Gastrocnemius medialis (tissue), 4 donors: ENCODE results near the gene SLC6A17. TPM values are rescaled to one million over a fixed set of nuclear protein-coding genes. Genes with fewer than 3 reads are reported as not detected.

Experiments used
- ATAC-seq, 2 donors: fragments of 150-250 bp; one replicate each; pipeline ENCODE4 v1.9.1; 2016
- DNase-seq, 2 donors: peaks; one replicate each; pipeline ENCODE4 v3.0.0-alpha.2; 2019
- H3K27ac ChIP-seq, 4 donors: fragments of 200-600 bp; sonication (generic); 1 replicate in 1 of 4; 2 replicates in 3 of 4; pipeline ENCODE4 v1.5.1; 2016 to 2018; ENCODE audit warnings: mild to moderate bottlenecking in 2 of 4, moderate library complexity in 1 of 4
- H3K27me3 ChIP-seq, 3 donors: fragments of 200-600 bp; sonication (generic) in 2 of 3; 1 replicate in 1 of 3; 2 replicates in 2 of 3; pipeline versions ENCODE4 v1.5.1 to v1.6.0; 2016 to 2019; ENCODE audit warnings: mild to moderate bottlenecking in 1 of 3, moderate library complexity in 1 of 3
- H3K36me3 ChIP-seq, 2 donors: fragments of 200-600 bp; sonication (generic) in 1 of 2; one replicate each; pipeline ENCODE4 v1.5.1; 2017 to 2018
- H3K4me1 ChIP-seq, 2 donors: fragments of 200-600 bp; sonication (generic) in 1 of 2; one replicate each; pipeline ENCODE4 v1.5.1; 2016 to 2017; ENCODE audit warnings: mild to moderate bottlenecking in 2 of 2
- H3K4me3 ChIP-seq, 4 donors: fragments of 200-600 bp; sonication (generic) in 3 of 4; 1 replicate in 1 of 4; 2 replicates in 3 of 4; pipeline ENCODE4 v1.5.1; 2016 to 2019; ENCODE audit warnings: mild to moderate bottlenecking in 2 of 4
- H3K9me3 ChIP-seq, 3 donors: fragments of 200-600 bp; sonication (generic) in 2 of 3; 1 replicate in 1 of 3; 2 replicates in 2 of 3; pipeline ENCODE4 v1.5.1; 2016 to 2019
- CTCF ChIP-seq, 5 experiments: fragments of 450-650 bp in 3 of 5; fragments of 200-600 bp in 2 of 5; sonication (generic) in 2 of 5; IDR thresholded peaks in 4 of 5; conservative IDR thresholded peaks in 1 of 5; 1 replicate in 4 of 5; 2 replicates in 1 of 5; pipeline ENCODE4 v1.5.1; 2016 to 2019; ENCODE audit warnings: antibody characterized with exemption in 5 of 5, mild to moderate bottlenecking in 3 of 5, moderate library complexity in 3 of 5
- POLR2A ChIP-seq, 2 donors: fragments of 450-650 bp; IDR thresholded peaks; one replicate each; pipeline ENCODE4 v1.6.1; 2017; ENCODE audit warnings: antibody characterized with exemption in 2 of 2, mild to moderate bottlenecking in 2 of 2, moderate library complexity in 2 of 2
- in situ Hi-C, 4 donors: fragments of 200-750 bp; cut with MboI; loops; one replicate each; pipeline versions ENCODE4 v1.15.0 to v1.8.0; 2017; ENCODE audit warnings: low sequenced_read_pairs in 4 of 4
- intact Hi-C: fragments of 100-400 bp; cut with DNase I; formaldehyde crosslinking; loops from one replicate; pipeline ENCODE4 v1.15.1; 2023; ENCODE audit warnings: low total_unique reads
- total RNA-seq, 4 donors: library from RNA; depleted of rRNA; stranded (reverse); fragments of >200 nt; gene quantifications; one replicate each; pipeline versions ENCODE4 v1.1.0 to v1.2.3, GENCODE V29; 2016

Gene SLC6A17
- total RNA-seq, 4 donors from 2014 or later = 0.02 to 0.03 TPM; not detected in 2

- Histone ChIP-seq H3K9me3 (no peaks in the 10 kb centered on the region), H3K4me3 (no peak overlapping the region), H3K36me3 (no peaks in the 10 kb centered on the region), H3K27ac (no peak overlapping the region), H3K4me1 (no peaks in the 10 kb centered on the region), H3K27me3 (no peaks in the 10 kb centered on the region)
- ATAC-seq = no peak
- in situ Hi-C loops (no loop called here), intact Hi-C loops (no loop called here)
- DNase-seq = no peak
- TF ChIP-seq CTCF (IDR thresholded peaks at IDR 0.05 in 4 of 5, conservative IDR thresholded peaks at IDR 0.05 in 1 of 5) = no peak
- no peak for TF ChIP-seq POLR2A (IDR thresholded peaks at IDR 0.05)
These were observed 21.7 kb downstream of the SLC6A17 start for GRCh38 chr1:110172001-110172400.

GRCh38 chr1:110173466-110174105, 23.3 kb downstream of the SLC6A17 start:
- intact Hi-C loops = no loop called here
- no peak for TF ChIP-seq POLR2A (IDR thresholded peaks at IDR 0.05)
- no peak for ATAC-seq

GRCh38 chr1:110174961-110175360, 24.7 kb downstream of the SLC6A17 start:
- in situ Hi-C loops (no loop called here), intact Hi-C loops (no loop called here)
- Histone ChIP-seq H3K9me3 (no peaks in the 10 kb centered on the region), H3K4me3 (no peak overlapping the region), H3K27me3 (no peaks in the 10 kb centered on the region), H3K36me3 (no peaks in the 10 kb centered on the region), H3K4me1 (no peaks in the 10 kb centered on the region), H3K27ac (no peak overlapping the region)
- DNase-seq (no peak), ATAC-seq (no peak)
- TF ChIP-seq CTCF (IDR thresholded peaks at IDR 0.05 in 4 of 5, conservative IDR thresholded peaks at IDR 0.05 in 1 of 5) (no peak), POLR2A (IDR thresholded peaks at IDR 0.05) (no peak)

More at GRCh38 chr1:110173466-110174105, 23.3 kb downstream of the SLC6A17 start:
- Histone ChIP-seq H3K27me3 (no peaks in the 10 kb centered on the region), H3K4me3 (no peak overlapping the region), H3K36me3 (no peaks in the 10 kb centered on the region), H3K27ac (no peak overlapping the region), H3K4me1 (no peaks in the 10 kb centered on the region), H3K9me3 (no peaks in the 10 kb centered on the region)
- no peak for DNase-seq
- in situ Hi-C loops = no loop called here

GRCh38 chr1:110176299-110176956, 26.1 kb downstream of the SLC6A17 start:
- DNase-seq (no peak), ATAC-seq (no peak)
- no peaks in the 10 kb centered on the region for H3K36me3 ChIP-seq
- intact Hi-C loops (no loop called here), in situ Hi-C loops (no loop called here)
- no peak overlapping the region for H3K27ac ChIP-seq
- H3K4me3 ChIP-seq = no peak overlapping the region
- no peaks in the 10 kb centered on the region for H3K27me3 ChIP-seq
- no peaks in the 10 kb centered on the region for H3K4me1 ChIP-seq
- no peaks in the 10 kb centered on the region for H3K9me3 ChIP-seq
- TF ChIP-seq CTCF (IDR thresholded peaks at IDR 0.05 in 4 of 5, conservative IDR thresholded peaks at IDR 0.05 in 1 of 5) = no peak
- no peak for TF ChIP-seq POLR2A (IDR thresholded peaks at IDR 0.05)

GRCh38 chr1:110177775-110178174, 27.5 kb downstream of the SLC6A17 start:
- no peaks in the 10 kb centered on the region for H3K9me3 ChIP-seq
- intact Hi-C loops (no loop called here), in situ Hi-C loops (no loop called here)
- no peaks in the 10 kb centered on the region for H3K4me1 ChIP-seq
- no peaks in the 10 kb centered on the region for H3K36me3 ChIP-seq
- H3K27ac ChIP-seq = no peak overlapping the region
- H3K4me3 ChIP-seq = no peak overlapping the region
- ATAC-seq = no peak
- TF ChIP-seq CTCF (IDR thresholded peaks at IDR 0.05 in 4 of 5, conservative IDR thresholded peaks at IDR 0.05 in 1 of 5) = no peak
- TF ChIP-seq POLR2A (IDR thresholded peaks at IDR 0.05) = no peak
- DNase-seq = no peak
- no peaks in the 10 kb centered on the region for H3K27me3 ChIP-seq
